Measurements from ENCODE around the gene TUBB2A.
"Not testable (repeated sequence)": the region's sequence is repeated elsewhere in the genome, so short reads cannot be mapped to it uniquely, and the experiment has no call there.

TUBB2A gene

GRCh38 chr6:3175715-3176402 is 18.5 kb upstream of the TUBB2A start:
- POLR2A ChIA-PET = interaction anchor here (0.6 to 1.6 kb wide), 8 partner anchors 8 to 105 kb away, joined by 3 to 4 read pairs (median 3); partner anchors contain the start of gene TUBB2A

GRCh38 chr6:3173636-3174089 is 16.3 kb upstream of the TUBB2A start:
- POLR2A ChIA-PET; CTCF ChIA-PET; DNase-seq (ENCODE audit: extremely low spot score): not testable (repeated sequence)

More at GRCh38 chr6:3175715-3176402, 18.5 kb upstream of the TUBB2A start:
- CTCF ChIA-PET = interaction anchor here (1.6 kb wide), 1 partner anchor 19 kb away, joined by 3 read pairs; the partner anchor contains the start of gene TUBB2A
- DNase-seq (ENCODE audit: extremely low spot score) = no peak
- no peak for TF ChIP-seq BHLHE40 (IDR thresholded peaks at IDR 0.05; ENCODE audit: borderline replicate concordance)
- no peak for TF ChIP-seq CTBP1 (IDR thresholded peaks at IDR 0.05; ENCODE audit: borderline replicate concordance)
- no peak for TF ChIP-seq NFRKB (IDR thresholded peaks at IDR 0.05)
- no peak for TF ChIP-seq FOXA1 (IDR thresholded peaks at IDR 0.05)
- TF ChIP-seq FOXK2 (IDR thresholded peaks at IDR 0.05) = no peak
- no peak for TF ChIP-seq PKNOX1 (IDR thresholded peaks at IDR 0.05)
- TF ChIP-seq ELF4 (IDR thresholded peaks at IDR 0.05) = no peak
- no peak for TF ChIP-seq HDGF (IDR thresholded peaks at IDR 0.05; ENCODE audit: borderline replicate concordance)
- TF ChIP-seq ZNF384 (IDR thresholded peaks at IDR 0.05) = no peak
- TF ChIP-seq SP1 (IDR thresholded peaks at IDR 0.05) = no peak
- TF ChIP-seq SUZ12 (IDR thresholded peaks at IDR 0.05) = no peak
- TF ChIP-seq ARNT (IDR thresholded peaks at IDR 0.05) = no peak
- no peak for TF ChIP-seq TARDBP (IDR thresholded peaks at IDR 0.05)
- TF ChIP-seq L3MBTL2 (conservative IDR thresholded peaks at IDR 0.05) = no peak; the same call in 1 of the 2 replicates

- CTCF ChIA-PET; DNase-seq (ENCODE audit: extremely low spot score): not testable (repeated sequence)
- POLR2A ChIA-PET = interaction anchor here (1.3 kb wide), 1 partner anchor 15 kb away, joined by 3 read pairs; the partner anchor contains the start of gene TUBB2A
These were observed 15.4 kb upstream of the TUBB2A start for GRCh38 chr6:3172789-3173188.

GRCh38 chr6:3171313-3172175 is 14.2 kb upstream of the TUBB2A start:
- POLR2A ChIA-PET = interaction anchor here (0.5 to 1.3 kb wide), 3 partner anchors 9 to 14 kb away, joined by 3 to 4 read pairs (median 3); partner anchors contain the start of gene TUBB2A
- DNase-seq (ENCODE audit: extremely low spot score); CTCF ChIA-PET: not testable (repeated sequence)

GRCh38 chr6:3170676-3171075 is 13.3 kb upstream of the TUBB2A start:
- DNase-seq (ENCODE audit: extremely low spot score); CTCF ChIA-PET; POLR2A ChIA-PET: not testable (repeated sequence)

GRCh38 chr6:3168046-3168445 is 10.7 kb upstream of the TUBB2A start:
- ChIA-PET POLR2A (interaction anchor here (1.4 kb wide), 1 partner anchor 9 kb away, joined by 3 read pairs; no protein-coding TSS in a partner anchor), CTCF (interaction anchor here (0.9 kb wide), 1 partner anchor 9 kb away, joined by 3 read pairs; no protein-coding TSS in a partner anchor)
- DNase-seq (ENCODE audit: extremely low spot score) = not testable (repeated sequence)

GRCh38 chr6:3166535-3167225 is 9.3 kb upstream of the TUBB2A start:
- POLR2A ChIA-PET = interaction anchor here (0.8 to 1.8 kb wide), 3 partner anchors 10 to 177 kb away, joined by 3 to 8 read pairs (median 3); no protein-coding TSS in a partner anchor
- not testable (repeated sequence) for DNase-seq (ENCODE audit: extremely low spot score)
- CTCF ChIA-PET = interaction anchor here (1.4 kb wide), 1 partner anchor 84 kb away, joined by 4 read pairs; no protein-coding TSS in a partner anchor

- CTCF ChIA-PET = interaction anchor here (0.7 to 1.4 kb wide), 3 partner anchors 81 to 86 kb away, joined by 3 to 4 read pairs (median 3); no protein-coding TSS in a partner anchor
These were observed 8.5 kb upstream of the TUBB2A start for GRCh38 chr6:3165631-3166534.

More at GRCh38 chr6:3165631-3166534, 8.5 kb upstream of the TUBB2A start:
- no peak for TF ChIP-seq ZNF384 (IDR thresholded peaks at IDR 0.05)
- no peak for DNase-seq (ENCODE audit: extremely low spot score)
- POLR2A ChIA-PET = interaction anchor here (0.8 to 1.8 kb wide), 5 partner anchors 9 to 176 kb away, joined by 3 to 8 read pairs (median 3); partner anchors contain the start of gene TUBB2A

Measured in HEK293T (cell line).